Daoy (cell line): ENCODE data around the gene NRG3. TPM values are rescaled to one million over a fixed set of nuclear protein-coding genes. Genes with fewer than 3 reads are reported as not detected.
"Not testable (repeated sequence)": the region's sequence is repeated elsewhere in the genome, so short reads cannot be mapped to it uniquely, and the experiment has no call there.

ENCODE experiments used
- DNase-seq: peaks from one replicate; pipeline ENCODE4 v3.0.0-alpha.2; 2015; ENCODE audit warnings: low read depth
- total RNA-seq: library from RNA; depleted of rRNA; stranded (reverse); fragments of >200 nt; shearing (Covaris generic); gene quantifications from 2 replicates; pipeline ENCODE4 v1.2.3, GENCODE V29; 2014

The NRG3 gene
- total RNA-seq, 1 experiment from 2014 or later: not detected

DNA sequence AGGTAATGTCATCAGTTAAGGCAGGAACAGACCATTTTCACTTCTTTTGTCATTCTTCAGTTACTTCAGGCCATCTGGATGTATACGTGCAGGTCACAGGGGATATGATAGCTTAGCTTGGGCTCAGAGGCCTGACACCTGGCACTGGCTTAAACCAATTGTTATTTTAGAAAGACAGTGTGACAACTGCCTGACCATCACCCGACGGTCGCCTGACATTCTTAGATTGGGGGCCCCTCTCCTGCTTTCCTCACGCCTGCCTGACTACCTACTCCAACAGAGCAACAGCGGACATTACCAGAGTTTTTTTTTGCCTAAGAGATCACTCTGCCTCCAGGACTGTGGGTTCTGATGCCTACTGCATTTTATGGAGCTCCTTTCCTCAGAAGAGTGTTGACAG, 803.5 kb downstream of the NRG3 start:
- DNase-seq: not testable (repeated sequence)

DNA sequence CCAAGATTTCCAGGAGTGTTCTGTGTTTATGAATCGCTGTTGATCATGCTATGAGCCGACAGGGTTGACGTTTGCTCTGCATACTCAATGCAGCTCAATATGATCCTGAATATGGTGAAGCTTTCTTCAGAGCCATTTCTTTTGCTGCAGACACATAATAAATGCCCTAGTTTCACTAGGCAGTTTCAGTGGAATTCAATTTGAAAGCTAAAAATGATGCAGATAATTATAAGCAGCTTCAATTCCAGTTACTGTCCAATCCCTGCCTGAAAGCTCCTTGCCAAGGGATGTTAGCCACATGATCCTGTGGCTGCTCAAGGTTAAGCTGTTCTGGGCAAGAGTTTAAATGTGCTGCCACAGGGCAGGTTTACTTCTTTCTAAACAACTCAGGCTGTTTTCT, 805.6 kb downstream of the NRG3 start:
- no peak for DNase-seq

DNA sequence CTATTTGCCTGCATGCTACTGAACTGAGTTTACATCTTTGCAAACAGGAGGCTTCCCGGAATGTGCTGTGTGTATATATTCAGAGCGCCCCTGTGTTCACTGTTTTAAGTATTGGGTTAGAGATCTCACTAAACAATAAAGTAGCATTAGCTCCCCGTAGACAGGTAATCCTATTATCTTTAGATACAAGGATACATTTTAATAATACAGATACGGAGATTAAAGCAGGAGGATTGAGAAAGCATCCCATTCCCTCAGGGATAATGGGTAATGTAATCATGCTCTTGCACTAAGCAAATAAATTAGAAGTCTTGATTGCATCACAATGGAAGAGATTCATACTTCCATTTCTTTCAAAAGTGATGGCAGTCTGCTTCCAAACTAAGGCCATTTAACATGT, 809.0 kb downstream of the NRG3 start:
- no peak for DNase-seq

DNA sequence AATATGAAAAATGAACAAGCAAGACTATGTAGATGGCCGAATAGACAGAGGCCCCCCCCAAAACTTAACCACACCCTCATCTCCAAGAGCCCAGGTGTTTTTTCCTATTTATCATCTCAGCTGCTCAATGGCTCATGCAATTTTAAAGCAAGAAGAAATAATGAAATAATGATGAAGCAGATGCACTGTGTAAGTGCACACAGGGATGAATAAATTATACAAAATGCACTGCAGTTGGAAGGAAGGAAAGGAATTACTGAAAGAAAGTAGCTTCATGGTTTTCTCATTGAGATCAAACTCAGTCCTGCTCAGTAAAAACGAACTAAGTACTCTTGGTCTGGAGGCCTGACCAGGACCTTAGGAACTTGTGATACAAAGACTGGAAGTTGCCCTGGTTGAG, 810.1 kb downstream of the NRG3 start:
- DNase-seq: no peak

DNA sequence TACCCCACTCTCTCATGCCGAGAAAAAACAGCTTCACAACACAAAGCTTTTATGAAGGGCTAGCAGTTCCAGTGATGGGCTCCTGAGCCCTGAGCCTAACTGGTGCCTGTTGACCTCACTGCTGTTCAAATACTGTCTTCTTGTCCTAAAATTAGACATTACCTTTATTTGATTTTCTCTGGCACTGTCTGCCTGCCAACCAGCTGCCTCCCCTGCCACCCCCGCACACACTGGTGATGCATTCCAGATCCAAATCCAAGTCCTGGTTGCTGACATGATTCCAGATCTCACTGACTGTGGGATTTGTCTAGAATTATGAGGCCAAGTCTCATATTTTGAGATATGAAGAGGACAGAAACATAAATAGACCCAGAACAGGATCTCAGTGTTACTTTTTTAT, 816.2 kb downstream of the NRG3 start:
- DNase-seq: no peak

DNA sequence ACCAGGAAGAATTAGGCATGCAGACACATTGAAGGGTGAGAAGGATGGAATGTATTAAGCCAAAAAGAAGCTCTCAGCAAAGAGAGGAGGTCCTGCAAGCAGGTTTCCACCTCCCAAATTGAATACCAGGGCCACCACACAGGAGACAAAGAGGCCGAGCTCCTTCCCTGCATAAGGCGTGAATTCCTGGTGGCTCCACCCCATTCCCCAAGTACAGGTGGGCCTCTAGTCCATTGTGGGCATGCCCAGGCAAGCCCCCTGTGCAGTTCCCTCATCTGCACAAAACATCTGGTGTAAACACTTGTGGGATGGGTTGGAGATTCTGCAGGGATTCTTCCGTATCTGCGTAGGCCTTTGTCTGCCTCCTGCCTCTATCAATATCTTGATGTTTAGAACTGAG, 817.5 kb downstream of the NRG3 start:
- DNase-seq: no peak

DNA sequence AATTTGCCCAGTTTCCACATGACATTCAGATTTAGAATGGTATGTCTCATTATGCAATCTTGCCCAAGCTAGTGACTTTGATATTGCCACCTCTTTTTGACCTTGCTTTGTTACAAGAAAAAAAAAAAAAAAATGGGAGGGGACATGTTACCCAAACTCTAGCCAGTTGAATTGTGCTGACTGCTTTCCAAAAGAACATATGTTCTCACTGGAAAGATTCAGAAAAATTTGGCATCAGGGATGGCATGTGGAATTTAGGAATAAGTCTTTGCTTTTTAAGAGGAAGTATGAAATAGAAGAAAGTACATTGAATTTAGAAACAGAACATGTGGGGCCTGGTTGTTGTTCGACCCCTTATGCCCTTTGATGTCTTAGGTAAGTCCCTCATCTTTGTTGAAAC, 846.8 kb downstream of the NRG3 start:
- no peak for DNase-seq

DNA sequence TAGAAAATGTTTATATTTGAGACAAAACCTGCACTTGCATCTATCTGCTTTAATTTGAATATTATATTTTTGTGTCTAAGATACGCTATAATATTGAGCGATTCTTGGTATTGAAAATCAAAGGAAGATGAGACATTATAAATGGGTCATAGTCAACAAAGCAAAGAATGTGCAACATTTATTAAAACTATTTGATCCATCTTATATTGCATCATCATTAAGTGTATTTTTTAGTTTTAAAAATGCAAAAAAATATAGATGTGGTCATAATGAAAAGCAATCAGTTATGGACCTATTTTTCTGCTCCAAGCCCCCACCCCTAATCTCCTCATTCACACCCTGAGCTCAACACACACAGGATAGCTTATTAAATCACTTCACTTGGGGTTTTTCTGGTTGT, 847.3 kb downstream of the NRG3 start:
- DNase-seq: no peak

DNA sequence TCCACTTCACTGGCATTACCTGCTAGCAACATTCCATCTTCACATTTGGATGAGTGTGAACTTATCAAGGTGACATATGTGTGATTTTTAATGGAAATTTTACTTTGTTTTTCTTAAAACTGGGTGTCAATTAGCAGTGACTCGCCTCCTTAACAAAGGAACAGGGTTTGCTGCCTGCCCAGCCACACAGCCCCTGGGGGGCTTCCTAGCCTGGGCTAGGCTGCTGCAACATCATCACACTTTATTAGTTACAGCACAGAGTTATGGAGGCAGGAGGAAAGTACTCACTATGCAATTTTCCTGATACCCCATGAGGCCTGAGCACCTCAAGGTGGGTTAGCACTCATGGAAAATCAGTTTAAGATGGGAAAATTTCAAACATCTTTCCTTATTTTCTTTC, 861.3 kb downstream of the NRG3 start:
- no peak for DNase-seq

DNA sequence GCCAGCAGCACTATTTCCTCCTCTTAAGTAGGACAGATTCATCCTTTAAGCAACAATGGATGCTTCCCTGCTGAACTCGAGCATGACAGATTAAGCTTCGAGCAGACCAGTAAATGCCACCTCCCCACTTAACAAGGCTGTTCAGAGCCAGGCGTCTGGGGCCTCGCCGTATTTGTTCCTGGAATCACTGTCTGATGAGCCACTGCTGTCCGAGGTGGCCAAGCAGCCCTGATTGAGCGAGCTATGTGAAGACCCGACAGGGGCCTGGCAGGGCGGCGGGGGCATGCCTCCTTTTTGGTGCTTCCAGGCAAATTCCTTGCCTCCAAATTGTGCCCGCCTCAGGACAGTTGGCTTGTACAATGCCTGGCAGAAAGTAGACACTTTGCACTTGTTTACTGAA, 862.6 kb downstream of the NRG3 start:
- DNase-seq: no peak

DNA sequence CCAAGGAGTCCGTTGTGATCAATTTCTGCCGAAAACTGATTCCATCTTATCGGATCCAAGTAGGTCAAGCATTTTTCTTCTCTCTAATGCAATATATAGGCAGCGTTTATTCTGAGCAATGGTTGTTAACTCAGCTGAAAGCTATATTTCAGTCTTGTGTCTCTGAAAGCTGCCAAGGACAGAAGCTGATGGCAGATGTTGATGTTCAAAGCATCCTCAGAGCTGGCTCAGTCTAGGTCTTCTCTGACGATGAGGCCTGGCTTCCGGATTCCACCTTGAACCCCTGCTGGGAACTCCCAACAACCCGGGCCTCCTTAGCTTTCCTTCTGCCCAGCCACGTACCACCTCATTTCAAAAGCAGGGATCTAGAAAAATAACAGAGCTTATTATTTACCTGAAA, 863.6 kb downstream of the NRG3 start:
- DNase-seq: no peak

DNA sequence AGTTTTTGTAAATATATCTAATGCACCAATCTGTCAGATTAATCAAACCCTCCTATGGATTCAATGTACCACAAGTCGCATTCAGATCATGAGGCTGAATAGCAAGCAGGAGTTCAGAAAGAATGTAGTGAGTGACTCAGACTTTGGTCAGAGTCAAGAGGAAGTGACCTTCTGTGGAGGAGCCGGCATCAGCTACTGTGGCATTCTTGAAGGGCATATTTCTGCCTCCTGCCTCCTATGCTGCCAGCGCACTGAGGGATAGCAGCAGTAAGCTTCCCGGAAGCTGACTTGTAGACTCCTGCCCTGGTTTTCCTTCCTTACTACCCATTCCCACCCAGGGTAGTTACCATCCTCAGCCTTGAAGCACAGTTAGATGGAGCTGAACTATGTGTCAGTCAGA, 867.5 kb downstream of the NRG3 start:
- DNase-seq: no peak

DNA sequence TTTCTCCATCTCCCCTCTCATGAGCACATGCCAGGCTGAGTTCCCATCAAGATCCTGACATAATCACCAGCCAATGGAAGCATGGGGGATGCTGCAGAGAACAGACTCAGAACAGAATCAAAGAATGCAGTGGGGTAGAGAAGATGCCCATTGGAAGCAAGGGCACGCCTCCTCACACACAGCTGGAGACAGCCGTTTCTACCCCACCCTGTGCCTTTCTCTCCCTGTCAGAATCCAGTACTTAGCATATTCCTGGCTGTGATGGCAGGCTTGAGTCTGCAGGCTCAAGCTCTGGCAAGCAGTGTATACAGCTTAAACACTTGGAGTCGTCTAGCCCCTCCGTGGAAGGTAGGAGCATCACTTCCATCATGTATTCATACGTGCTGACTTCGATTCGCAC, 867.9 kb downstream of the NRG3 start:
- no peak for DNase-seq

DNA sequence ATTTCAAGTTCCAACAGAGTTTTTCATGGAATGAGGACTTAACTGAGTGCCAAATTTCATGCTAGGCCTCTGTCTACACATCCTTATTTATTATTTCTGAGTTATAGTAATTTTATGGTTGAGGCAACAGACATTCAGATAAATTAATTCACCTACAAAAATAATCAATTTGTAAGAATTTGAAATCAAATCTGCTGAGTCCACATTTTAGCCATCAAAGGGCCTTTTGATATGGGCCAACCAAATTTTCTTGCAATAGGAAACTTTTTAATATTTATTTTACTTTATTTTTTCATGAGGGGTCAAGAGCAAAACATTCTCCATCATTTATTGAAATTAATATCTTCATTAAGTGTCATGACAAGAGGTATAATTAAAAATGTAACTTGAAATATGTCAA, 875.5 kb downstream of the NRG3 start:
- no peak for DNase-seq

DNA sequence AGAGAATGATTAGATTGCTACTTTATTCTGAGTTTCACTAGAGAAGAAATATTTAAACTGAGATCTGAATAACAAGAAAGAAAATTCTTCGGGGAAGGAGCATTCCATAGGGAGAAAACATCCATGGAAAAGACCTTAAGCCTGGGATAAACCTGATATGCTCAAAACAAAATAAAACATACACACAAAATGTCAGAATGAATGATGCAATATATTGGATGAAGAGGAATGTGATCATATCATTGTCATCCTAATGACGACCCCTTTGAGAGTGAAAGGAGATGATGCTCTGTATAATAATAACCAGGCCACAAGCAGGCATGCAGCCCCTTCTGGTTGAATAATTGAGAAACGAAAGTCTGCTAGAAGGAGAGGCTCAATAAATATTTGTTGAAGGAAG, 882.4 kb downstream of the NRG3 start:
- DNase-seq: no peak

DNA sequence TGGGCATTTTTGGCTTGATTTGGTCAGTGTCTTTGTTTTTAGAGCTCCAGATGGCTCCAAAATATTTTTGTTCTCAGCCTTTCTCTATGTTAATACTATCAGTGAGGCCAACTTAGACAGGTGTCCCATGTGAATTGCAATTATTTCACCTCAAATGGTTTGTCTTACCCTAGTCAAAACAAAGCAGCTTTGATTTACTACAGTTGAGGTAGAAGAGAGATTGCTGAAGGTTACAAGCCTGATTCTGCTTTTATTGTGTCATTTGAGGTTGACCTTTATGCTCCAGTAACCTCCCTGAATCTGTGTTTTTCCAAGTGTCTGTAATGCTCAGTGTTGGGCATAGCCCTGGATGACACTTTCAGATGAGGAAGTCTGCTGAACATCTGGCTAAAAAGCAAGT, 882.9 kb downstream of the NRG3 start:
- no peak for DNase-seq

DNA sequence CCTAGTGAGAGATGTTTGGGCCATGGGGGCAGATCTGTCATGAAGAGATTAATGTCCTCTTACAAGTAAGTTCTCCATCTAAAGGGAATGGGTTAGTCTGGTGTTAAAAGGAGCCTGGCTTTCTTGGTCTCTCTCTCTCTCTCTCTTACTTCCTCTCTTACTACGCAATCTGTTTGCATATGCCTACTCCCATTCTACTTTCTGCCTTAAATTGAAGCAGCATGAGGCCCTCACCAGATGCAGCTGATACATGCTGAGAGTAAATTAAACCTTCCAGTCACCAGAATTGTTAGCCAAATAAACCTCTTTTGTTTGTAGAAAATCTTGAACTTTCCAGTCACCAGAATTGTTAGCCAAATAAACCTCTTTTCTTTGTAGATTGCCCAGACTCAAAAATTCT, 884.1 kb downstream of the NRG3 start:
- no peak for DNase-seq

DNA sequence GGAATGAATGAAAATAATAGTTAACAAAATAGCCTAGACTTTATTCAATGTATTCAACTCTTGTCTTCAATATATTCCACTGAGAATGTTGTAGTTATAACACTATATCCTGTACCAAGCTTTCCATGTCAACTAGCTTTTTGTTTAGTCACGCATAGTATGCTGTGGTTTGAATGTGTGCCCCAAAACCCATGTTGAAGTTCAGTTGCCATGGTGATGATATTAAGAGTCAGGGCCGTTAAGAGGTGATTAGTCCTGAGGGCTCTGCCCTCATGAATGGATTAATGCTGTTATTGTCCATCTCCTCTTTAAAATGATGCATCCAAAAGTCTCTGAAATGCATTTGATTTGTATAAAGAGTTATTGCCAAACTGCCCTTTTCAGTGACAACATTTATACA, 887.6 kb downstream of the NRG3 start:
- DNase-seq: no peak

DNA sequence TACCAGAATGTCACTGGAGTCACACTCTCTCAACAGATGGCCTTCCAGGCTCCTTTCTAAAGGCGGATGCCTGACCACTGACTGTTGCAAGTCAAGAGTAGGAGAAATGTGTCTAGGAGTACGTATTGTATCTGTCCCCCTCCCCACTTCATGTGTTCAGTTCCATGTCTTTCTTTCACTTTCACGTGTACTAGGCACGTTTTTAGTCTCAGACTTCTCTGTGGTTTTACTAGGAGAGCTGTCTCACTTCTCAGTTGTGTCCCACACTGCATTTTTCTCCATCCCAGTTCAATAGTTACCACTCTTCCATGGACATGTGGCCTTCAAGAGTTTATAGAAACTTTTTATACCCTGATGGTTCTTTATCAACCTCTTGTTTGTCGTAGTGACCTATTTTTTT, 893.0 kb downstream of the NRG3 start:
- no peak for DNase-seq

DNA sequence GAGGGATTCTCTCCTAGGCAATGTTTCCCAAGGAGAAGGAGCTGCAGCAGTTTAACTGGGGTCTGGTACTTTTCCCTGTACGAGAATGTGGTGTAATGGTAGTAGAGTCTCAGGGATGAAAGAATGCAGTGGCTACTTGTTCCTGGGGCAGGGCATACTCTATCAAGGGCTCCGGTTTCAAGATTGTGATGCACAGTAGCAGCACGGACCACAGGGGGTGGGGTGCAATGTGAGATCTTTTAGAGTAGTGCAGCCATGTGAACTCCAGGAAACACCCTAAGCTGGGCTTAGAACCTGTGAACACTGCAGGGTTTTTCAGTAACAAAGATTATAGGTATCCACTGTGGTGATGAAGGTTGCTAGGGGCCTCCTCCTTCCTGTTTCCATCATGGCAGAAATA, 903.9 kb downstream of the NRG3 start:
- DNase-seq: no peak

DNA sequence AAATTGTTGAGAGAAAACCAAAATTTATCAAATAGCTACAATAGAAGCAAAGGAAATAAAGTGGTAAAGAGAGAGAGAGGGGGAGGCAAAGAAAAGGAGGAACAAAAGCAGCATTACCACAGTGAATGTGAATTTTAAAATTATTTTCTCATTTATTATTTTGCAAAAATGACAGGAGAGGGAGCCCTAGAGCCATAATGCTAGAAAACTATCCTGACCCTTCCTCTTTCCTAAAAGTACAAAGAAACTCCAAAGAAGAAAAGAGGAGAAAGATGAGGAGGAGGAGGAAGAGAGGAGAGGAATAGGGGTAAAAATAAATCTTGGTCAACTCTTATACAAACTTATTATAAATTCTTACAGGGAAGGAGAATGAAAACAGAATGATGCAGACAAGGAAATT, 921.5 kb downstream of the NRG3 start:
- DNase-seq: no peak

DNA sequence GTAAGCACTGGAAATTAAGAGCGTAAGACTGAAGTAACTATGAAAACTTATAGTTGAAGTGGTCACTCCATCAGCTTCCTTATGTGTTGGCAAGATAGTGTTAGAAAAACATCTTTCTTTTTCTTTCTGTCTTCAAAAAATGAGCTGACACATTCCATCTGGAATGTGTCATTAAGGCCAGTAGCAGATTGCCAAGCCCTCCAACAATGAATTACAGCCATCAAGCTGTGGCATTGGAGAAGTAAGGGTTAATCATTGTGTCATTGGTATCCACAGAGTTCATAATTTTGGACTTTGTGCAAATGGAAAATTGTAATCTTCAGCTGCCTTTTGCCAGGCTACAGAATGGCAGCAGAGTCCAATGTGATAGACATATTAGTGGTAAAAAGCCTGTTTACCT, 926.3 kb downstream of the NRG3 start:
- no peak for DNase-seq

DNA sequence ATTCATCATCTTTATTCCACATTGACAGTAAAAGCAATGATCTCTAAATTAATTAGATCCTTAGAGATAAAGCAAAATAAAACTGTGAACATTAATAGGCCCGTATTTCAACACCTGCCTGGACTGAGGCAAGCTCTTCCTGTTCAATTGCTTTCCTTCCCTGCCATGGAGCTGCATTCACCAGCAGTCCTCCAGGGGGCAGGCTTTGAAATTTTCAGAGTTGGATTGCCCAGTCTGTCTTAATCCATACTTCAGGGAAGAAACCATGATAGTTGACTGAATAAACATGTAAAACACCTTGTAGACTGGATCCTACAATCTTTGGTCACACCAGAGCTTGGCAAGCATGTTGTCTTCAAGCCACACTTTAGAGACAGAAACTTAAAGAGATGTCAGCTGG, 936.6 kb downstream of the NRG3 start:
- no peak for DNase-seq

DNA sequence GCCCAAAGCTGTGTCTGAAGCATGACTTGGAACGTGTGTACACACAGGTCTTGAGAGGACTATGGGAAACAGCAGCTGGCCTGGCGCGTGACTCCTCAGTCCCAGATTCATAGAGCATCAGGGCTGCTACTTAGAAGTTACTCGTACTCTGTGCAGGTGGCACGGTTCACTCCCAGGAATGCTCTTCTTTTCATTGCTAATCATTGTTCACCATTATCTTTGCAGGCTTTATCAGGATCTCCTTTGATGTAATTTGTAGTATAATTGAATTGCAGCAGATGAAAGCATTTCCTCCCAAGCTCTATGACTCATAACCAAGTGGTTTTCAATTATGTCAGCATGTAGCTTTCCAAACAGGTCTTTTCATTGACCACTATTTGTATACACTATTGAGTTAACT, 938.9 kb downstream of the NRG3 start:
- DNase-seq: no peak

DNA sequence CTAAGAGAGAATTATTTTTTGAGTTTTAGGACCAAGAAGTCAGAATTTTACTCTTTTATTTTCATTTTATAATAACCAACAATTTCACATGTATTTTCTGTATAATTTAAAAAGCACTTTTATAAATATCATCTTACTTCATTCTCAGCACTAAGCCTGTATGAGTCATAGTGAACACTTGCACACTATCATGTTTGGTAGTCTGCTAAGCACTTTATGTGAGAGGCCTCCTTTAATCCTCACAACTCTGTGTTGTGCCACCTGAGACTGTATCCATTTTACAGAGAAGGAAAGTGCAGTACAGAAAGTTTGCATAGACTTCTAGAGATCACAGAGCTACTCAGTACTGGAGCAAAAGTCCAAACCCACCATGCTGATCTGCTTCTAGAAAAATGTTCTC, 939.6 kb downstream of the NRG3 start:
- no peak for DNase-seq
